NCI-H1092 (cell line): ENCODE data around the gene NCOA3.

Experiments
- DNase-seq: peaks from one replicate; lab custom pipeline; 2025; lab: John Stamatoyannopoulos, UW

The NCOA3 gene

DNA sequence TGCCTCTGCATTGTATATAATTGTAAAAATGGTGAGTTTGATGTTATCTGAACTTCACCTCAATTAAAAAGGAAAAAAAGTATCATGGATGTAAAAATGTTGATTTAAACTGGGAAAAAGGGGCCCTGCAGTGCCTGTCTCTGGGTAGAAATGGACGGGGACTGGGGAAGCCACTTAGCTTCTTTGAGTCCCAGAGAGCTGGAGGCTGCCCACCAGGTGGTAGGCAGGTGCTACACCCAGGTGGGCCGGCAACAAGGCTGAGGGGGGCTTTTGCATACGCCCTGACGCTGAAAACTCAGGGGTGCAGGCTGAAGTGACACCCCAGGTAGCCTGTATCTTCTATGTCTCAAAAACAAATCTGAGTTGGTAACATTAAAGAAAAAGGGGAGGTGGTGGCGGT is 165.4 kb downstream of the NCOA3 start:
- DNase-seq: no peak

DNA sequence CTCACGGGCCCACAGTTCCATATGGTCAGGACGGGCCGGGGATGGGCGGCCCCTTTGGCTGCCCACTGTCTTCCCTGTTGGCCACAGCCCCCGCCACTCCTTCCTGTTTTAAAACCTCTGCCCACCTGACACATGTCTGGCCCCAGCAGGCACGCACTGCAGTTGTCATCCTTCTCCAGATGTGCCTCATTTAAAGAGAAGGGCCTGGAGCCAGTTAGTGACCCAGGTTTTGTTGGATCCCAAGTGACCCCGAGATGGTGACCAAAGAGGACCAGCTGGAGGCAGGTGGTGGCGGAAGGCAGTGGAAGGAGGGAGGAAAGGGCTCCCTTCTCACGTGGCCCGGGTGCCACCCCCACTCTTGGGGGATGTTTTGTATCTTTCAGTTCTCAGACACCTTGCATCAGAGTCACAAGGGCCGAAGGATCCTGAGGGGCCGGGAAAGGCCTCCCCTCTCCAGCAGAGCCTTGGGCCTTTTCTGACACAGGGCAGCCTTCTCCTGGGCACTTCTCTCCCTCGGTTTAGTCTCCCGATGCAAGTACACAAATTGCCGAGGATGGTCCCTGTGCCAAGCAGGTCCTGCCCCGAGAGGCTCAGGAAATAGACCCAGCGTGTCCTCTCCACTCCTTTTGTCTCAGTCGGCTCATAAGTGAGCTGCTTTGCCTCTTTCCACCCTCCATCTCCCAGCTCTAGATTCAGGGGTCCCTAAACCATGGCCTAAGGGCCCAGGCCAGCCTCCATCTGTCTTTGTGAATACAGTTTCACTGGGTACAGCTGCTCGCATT is 166.0 kb downstream of the NCOA3 start:
- DNase-seq: no peak

DNA sequence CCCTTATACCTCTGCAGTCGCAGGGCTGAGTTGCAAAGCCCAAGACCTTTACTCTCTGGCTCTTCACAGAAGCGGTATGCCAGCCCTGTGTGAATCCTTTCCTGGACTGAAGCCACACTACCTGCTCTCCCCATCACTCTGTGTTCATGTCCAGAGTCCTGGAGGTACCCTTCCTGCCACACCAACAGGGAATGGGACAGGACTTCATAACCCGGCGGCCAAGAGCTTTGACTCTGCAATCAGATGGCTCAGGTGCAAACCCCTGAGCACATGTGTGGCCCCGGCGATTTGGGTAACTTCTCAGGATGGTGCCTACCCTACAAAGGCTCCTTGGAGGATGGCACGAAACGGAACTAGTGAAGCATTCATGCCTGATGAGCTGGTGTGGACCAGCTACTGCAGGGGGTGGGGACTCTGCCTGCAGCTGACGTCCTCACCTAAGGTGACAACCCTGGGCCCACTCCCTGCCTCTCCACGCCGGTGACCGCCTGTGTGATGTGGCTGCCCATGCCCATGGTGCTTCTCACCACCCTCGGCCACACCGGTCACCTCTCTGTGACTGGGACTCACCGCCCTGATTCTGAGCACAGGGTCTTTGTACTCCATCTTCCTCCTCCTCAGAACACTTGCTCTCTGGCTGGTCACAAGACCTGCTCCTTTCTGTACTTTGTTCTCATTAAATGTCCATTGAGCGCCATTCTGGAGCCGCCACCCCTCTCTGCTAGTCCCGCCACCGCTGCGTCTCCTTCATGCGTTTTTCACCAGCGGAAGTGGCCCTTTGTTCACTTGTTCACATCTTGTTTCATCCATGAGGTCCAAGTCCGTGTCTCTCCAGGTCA is 166.8 kb downstream of the NCOA3 start:
- DNase-seq: no peak

DNA sequence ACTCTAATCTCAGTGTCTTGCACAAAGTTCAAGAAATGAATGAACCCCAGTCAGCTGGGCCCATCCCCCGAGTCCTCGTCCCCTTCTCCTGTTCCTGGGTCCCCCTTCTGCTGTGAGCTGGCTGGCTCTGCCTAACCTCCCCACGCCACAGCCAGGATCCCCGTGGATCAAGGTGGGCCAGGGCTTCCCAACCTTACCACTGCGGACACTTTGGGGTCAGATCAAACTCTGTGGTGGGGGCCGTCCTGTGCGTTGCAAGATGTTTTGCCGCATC is 167.4 kb downstream of the NCOA3 start:
- no peak for DNase-seq

DNA sequence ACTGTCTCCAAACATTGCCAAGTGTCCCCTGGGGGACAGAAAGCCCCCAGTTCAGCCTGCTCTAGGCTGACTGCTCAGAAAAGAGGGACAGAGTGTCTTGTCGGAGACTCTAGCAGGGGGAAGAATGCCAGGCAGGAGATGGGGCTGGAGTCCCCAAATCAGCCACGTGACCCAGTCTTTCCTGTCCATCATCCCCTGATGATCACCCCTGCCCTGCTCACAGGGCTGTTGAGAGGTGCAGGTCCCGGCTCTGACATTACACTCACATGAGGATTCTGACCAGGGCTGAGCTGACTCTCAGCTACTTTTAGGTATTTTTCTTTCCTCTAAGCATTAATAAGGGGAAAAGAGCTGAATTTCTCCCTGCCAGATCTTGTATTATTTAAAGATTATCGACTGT is 167.8 kb downstream of the NCOA3 start:
- no peak for DNase-seq

DNA sequence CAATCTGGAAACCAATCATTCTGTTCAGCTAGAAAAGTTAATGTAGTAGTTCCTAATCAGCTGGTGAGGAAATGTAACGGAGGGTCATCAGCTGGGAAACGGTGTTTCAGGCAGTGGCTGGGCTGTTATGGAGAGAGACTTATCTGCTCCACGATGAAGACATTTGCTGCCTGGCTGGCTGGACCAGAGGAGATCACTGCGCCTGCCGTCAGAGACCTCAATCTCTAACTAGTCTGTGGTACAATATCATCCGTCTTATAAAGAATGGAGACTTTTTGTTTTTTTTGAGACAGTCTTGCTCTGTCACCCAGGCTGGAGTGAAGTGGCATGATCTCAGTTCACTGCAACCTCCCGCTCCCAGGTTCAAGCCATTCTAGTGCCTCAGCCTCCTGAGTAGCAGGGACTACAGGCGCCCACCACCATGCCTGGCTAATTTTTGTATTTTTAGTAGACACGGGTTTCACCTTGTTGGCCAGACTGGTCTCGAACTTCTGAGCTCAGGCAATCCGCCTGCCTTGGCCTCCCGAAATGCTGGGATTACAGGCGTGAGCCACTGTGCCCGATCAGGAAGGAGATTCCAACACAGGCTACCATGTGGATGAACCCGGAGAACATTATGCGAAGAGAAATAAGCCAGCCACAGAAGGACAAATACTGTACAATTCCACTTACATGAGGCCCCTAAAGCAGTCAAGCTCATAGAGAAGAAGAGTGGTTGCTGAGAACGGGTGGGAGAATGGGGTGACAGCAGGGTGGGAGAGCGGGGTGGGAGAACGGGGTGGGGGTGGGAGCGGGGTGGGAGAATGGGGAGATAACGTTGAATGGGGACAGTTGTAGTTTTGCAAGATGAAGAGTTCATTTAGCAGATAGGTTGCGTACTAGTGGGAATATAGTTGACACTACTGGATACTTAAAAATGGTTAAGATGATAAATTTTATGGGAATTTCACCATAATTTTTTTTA is 168.5 kb downstream of the NCOA3 start:
- DNase-seq: no peak

DNA sequence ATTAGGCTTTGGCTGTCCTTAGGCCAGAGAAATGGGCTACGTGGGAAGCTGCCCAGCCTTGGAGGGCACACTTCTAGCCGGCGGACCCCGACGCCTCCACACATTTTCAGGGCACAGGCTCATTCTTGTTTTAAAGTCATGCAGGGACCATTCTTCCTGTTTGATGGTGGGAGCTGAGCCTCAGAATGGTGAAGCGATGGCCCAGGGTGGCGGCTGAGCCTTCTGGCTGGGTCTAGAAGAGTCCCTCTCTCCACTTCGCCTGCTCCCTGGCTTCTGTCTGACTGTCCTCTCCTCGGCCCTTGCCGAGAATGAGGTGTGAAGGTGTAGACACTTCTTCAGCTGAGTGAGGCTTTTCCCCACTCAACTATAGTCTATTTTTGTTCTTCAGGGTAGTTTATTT is 169.2 kb downstream of the NCOA3 start:
- DNase-seq: no peak

DNA sequence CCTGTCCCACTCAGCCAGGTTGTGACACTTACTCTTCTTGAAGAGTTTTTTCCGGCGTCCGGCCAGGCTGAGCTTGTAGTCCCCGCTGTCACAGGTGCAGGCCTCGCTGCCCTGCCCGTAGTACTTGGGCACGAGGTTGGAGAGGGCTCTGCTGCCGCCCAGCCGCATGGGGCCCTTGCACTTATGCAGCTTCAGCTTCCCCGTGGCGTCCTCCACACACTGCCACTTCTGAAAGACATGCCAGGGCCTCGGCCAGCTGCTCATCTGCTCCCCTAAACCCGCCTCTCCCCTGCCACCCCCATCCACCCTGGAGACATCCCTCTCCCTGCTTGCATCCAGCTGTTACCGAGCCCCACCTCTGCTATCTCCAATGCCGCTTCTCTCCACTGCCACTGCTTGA is 170.5 kb downstream of the NCOA3 start:
- no peak for DNase-seq

DNA sequence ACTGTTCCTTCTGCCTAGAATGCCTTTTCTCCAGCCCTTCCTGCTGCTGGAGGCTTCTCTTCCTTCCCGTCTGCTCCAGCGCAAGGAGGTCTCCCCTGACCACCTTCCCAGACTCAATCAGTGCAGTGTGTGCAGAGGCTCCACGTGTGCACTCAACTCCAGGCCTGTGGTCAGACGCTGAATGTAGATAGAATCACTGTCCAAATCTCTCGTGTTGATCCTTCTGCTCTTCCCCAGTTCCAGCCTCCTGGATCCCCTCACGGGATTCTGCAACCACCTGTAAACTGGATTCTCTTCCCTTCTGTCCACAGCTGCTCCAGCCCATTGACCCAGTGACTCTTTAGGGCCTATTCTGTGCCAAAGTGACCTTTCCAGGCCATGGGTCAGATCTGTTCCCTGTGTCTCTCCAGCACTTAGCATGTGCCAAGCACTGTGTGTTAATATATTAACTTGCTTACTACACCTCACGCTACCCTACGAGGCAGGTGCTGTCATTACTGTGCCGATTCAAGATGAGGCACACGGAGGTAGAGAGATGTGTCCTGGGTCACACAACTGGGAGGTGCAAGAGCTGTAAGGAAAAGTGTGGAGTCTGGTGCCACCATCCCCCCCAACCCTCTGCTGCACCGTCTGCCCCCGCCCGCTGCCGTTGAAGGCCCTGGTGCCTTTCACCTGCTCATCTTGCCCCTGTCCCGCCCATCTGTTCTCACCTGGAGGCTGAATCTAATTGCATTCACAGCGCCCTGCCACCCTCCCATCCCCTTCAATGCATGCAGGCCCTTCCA is 171.4 kb downstream of the NCOA3 start:
- no peak for DNase-seq

DNA sequence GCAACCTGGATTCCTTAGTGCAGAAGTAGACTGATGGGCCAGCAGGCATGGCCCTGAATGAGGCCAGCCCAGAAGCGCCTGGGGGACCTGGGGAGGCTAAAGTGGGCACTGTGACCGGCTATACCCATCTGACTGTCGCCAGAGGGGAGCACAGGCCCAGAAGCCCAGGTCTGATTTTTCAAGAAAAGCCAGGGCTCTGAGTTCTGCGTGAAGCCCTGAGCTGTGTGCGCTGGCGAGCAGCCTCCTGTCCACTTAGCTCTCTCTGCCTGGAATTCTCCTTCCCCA is 171.9 kb downstream of the NCOA3 start:
- DNase-seq: no peak

DNA sequence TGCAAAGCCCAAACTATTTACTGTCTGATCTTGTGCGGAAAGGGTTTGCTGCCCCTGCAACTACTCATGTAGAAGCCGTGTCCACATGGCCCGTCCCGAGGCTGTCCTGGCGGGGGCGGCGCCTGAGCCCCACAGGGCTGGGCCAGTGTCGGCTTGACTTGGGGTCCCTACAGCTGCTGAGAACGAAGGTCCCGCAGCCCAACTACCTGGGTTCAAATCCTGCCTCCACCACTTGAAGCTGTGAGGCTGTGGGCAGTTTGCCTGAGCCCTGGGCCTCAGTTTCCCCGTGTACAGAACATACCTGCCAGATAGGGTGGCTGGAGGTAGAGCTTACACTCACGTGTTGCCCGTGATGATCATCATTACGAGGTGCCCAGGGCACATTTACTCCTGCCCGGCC is 172.5 kb downstream of the NCOA3 start:
- no peak for DNase-seq

DNA sequence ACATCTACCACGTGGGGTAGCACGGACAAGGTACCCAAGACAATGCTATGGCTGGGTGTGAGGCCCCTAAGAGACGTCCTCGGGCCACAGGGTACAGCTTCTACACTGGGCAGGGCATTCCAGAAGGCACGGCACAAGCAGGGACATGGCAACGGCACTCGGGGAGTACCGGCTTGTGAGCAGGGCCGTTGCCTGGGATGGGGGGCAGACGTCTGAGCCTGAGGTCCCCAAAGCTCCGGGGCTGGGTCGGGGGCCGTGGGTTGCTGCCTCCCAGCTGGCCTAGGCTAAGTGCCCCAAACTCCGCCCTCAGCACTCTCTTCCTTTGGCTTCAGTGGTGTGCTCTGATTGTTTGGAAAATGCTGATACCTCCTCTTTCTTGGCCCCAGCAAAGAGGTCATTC is 173.0 kb downstream of the NCOA3 start:
- DNase-seq: no peak

DNA sequence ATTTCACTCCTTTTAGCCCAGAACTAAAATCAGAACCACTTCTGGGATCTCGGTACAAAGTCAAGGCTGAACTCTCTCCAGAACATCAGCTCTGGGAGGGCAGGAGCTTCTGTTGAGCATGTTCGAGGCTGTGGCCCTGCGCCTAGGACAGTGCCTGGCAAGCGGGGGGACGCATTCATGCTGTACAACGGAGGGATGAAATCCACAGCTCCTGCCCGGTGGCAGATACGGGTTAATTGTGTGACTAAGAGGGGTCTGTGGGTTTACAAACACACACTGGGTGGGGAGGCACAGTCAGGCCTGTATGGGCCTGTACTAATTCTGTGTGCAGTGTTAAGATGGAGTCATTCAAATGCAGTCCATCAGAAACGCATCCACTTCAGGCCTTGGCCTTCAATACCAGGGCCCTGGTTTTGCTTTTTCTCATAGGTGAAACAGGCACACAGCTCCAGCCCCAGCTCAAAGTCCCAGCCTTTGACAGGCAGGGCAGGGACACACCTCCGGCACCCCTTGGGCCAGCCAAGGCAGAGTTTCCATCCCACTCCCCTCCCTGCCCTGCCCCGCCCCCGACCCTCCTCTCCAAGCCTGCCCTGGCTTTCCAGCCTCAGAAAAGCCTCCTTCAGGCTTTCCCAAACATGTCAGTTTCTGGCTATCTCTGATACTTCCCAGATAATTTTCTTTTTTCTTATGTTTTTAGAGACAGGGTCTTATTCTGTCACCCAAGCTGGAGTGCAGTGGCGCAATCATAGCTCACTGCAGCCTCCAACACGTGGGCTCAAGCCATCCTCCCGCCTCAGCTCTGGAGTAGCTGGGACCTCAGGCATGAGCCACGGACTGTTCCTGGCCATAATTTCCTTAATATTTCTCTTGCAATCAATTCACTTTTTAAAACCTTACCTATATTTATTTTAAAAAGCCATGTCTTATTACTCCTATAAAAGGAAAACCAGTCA is 173.8 kb downstream of the NCOA3 start:
- DNase-seq: no peak

DNA sequence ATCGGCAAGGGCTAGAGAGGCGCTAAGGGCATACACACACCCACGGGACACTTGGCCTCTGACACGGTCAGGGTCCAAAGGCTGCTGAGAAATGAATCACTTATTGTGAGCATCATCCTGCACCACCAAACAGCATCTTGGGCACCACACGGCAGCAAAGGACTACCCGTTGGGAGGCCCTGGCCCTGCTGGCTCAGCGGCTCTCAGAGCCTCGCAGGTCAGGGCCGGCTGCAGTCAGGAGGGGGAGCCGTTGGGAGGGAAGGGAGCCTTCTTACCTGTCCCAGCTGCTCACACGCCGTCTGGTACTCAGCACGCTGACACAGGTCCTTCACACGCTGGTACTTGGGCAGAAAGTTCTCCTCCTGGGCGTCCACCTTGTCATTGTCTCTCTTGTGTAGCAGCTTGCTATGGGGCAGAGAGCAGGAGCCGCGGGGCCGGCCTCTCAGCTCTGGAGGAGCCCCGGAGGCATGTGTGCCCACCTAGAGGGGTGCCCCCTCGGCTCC is 174.6 kb downstream of the NCOA3 start:
- DNase-seq: no peak

DNA sequence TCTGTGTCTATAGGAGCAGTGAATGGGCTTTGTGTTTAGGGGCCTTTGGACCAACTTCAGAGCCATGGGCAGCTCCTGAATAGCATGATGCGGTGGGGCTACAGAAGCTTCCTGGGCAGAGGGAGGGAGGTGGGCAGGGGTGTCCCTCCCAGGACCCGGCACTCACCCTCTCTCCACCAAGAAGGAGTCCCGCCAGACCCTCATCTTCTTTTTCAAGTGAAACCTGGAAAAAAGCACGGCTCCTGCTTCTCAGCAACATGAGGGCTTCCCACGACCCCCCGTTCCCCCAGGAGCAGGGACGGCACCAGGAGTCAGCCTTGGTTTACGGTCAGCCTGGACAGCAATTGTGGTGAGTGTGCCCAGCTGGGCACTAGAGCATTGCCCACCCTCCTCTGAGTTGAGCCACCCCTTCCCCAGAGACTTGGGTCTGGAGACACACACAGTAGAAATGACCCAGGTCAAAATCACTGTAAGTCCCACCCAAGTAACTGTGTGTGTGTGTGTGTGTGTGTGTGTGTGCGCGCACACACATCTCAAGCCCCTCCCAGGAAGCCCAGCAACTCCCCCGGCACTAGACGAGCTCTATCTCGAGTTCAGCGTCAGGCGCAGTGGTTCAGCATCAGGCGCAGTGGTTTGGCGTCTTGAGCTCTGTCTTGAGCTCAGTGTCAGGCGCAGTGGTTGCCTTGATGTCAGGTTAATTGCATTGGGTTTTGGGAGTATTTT is 175.4 kb downstream of the NCOA3 start:
- no peak for DNase-seq

DNA sequence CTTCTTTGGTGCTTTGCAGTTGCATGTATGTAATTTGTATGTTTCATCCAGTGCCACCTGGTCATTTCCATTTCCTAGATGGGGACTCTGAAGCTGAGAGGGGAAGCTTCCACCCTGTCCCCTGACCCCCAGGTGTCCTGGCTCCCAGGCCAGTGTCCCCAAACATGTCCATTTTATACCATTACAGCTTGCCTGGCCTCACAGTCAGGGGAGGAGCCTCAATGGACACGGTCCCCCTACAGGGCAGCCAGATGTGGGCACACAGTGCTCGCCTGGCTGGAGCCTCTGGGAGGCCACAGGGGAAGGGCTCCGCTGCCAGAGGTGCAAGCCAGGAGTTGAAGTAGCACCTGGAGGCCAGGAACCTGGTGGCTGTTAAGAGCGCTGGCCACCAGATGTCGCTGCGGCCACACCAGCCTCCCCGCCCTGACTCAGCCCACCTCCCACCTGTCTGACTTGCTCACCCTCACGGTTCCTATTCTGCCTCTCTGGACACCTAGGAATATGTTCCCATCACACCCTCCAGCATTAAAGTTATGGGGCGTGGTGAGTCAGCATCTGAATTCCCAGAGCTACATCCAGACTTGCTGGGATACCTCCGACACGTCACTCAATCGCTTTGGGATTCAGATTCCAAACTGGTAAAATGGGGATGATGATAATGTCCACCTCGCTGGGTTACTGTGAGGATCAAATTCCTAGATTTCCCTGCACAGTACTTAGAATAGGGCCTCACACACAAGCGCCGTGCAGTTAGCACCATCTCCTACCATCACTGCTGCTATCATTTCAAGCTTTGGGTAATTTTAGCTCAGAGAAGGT is 176.2 kb downstream of the NCOA3 start:
- peak; percentile 40 for DNase-seq

DNA sequence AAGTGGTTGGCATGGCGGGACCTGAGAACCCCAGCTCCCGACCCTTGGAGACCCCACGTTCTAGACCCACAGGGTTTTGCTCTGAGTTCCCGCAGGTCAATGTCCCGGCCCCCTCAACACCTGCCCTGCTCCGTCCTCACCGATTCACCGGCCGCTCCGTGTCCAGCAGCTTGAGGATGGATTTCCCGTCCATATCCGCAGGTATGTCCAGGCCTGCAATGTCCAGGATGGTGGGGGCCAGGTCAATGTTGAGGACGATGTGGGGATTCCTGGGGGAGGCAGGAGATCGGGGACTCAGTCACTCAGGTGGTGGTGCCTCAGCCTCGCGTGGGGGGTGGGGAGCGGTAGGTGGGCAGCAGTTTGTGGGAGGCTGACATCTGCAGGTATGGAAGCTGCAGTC is 176.8 kb downstream of the NCOA3 start:
- no peak for DNase-seq

DNA sequence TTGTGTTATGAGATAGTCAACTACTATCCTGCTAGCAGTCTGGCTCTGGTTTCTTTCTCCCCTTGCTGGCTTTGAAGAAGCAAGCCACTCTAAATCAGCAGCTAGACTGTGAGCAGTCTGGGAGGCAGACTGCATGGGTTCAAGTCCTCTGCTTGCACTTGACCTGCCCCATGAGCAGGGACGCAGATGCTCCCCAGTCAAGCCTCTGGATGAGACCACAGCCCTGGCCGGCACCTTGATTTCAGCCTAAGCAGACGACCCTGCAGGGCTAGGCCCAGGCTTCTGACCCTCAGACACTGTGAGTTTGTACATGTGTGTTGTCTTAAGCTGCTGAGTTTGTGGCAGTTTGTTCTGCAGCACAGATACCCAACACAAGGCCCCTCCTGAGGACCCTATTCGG is 177.8 kb downstream of the NCOA3 start:
- DNase-seq: no peak
